Osteoblast (primary cell): ENCODE measurements around the gene MAOB. TPM values are rescaled to one million over a fixed set of nuclear protein-coding genes. Genes with fewer than 3 reads are reported as not detected.

Experiments
- DNase-seq: peaks from one replicate; pipeline ENCODE4 v3.0.0; 2011; ENCODE audit warnings: low spot score, mixed read lengths; ENCODE audit not compliant: insufficient read length; ENCODE audit errors: missing footprints
- H2AFZ ChIP-seq: 2 replicates; pipeline ENCODE4 v1.6.0; 2011; ENCODE audit warnings: mild to moderate bottlenecking, low read length
- H3K27ac ChIP-seq: 2 replicates; pipeline ENCODE4 v1.5.1; 2011; ENCODE audit warnings: mild to moderate bottlenecking, low read depth, low read length, moderate library complexity
- H3K27me3 ChIP-seq: 2 replicates; pipeline ENCODE4 v1.6.0; 2012; ENCODE audit warnings: mild to moderate bottlenecking, control low read depth, inconsistent platforms, low read length, moderate library complexity; ENCODE audit not compliant: insufficient read depth
- H3K36me3 ChIP-seq: 2 replicates; pipeline ENCODE4 v1.5.1; 2011; ENCODE audit warnings: mild to moderate bottlenecking, low read length, control low read depth, moderate library complexity; ENCODE audit not compliant: insufficient read depth
- H3K4me1 ChIP-seq: 2 replicates; pipeline ENCODE4 v1.5.1; 2011; ENCODE audit warnings: mild to moderate bottlenecking, low read length, control low read depth, moderate library complexity; ENCODE audit not compliant: insufficient read depth
- H3K4me2 ChIP-seq: 2 replicates; pipeline ENCODE4 v1.6.0; 2011; ENCODE audit warnings: mild to moderate bottlenecking, low read length; ENCODE audit not compliant: insufficient read depth
- H3K4me3 ChIP-seq: fragments of 200-600 bp; sonication (generic); 3 replicates; pipeline ENCODE4 v1.5.1; 2012; ENCODE audit warnings: mild to moderate bottlenecking, low read length, inconsistent platforms; ENCODE audit not compliant: insufficient read depth
- H3K79me2 ChIP-seq: 2 replicates; pipeline ENCODE4 v1.6.0; 2012; ENCODE audit warnings: mild to moderate bottlenecking, low read length, control low read depth, inconsistent platforms; ENCODE audit not compliant: insufficient read depth
- H3K9me3 ChIP-seq: 2 replicates; pipeline ENCODE4 v1.5.1; 2011; ENCODE audit warnings: low read depth, low read length, control low read depth
- H4K20me1 ChIP-seq: 2 replicates; pipeline ENCODE4 v1.6.0; 2012; ENCODE audit warnings: mild to moderate bottlenecking, low read length, control low read depth; ENCODE audit not compliant: insufficient read depth
- CTCF ChIP-seq: IDR thresholded peaks from 2 replicates; pipeline ENCODE4 v1.5.1; 2011; ENCODE audit warnings: mild to moderate bottlenecking, low read depth, low read length, moderate library complexity; ENCODE audit errors: extremely low read depth
- total RNA-seq: library from RNA; depleted of rRNA; stranded (reverse); fragments of >200 nt; gene quantifications from 2 replicates; pipeline ENCODE4 v1.2.3, GENCODE V29; 2012

Gene MAOB
- total RNA-seq, 1 donor, result 0.72 TPM

GRCh38 chrX:43878906-43879526, 3.2 kb downstream of the MAOB start:
- DNase-seq, result no peak
- H3K4me1 ChIP-seq, result no peaks in the 10 kb centered on the region
- H3K9me3 ChIP-seq, result no peaks in the 10 kb centered on the region
- H3K27ac ChIP-seq, result no peak overlapping the region
- H4K20me1 ChIP-seq, result no peaks in the 10 kb centered on the region
- no peaks in the 10 kb centered on the region for H3K36me3 ChIP-seq
- peaks cover 33% of the 10 kb centered on the region for H3K27me3 ChIP-seq
- H3K4me2 ChIP-seq, result no peak overlapping the region
- no peak overlapping the region for H3K4me3 ChIP-seq
- H3K79me2 ChIP-seq, result no peaks in the 10 kb centered on the region
- no peak for TF ChIP-seq CTCF
- no peak overlapping the region for H2AFZ ChIP-seq

- no peak overlapping the region for H2AFZ ChIP-seq
Observed at GRCh38 chrX:43876680-43877079, 5.6 kb downstream of the MAOB start.

GRCh38 chrX:43870758-43871419, 11.4 kb downstream of the MAOB start:
- Histone ChIP-seq H2AFZ (no peak overlapping the region), H4K20me1 (no peaks in the 10 kb centered on the region), H3K4me2 (no peak overlapping the region), H3K4me1 (no peaks in the 10 kb centered on the region), H3K9me3 (no peaks in the 10 kb centered on the region), H3K79me2 (no peaks in the 10 kb centered on the region), H3K36me3 (no peaks in the 10 kb centered on the region), H3K27ac (no peak overlapping the region), H3K4me3 (no peak overlapping the region), H3K27me3 (peaks cover 20% of the 10 kb centered on the region)
- no peak for TF ChIP-seq CTCF
- no peak for DNase-seq

More at GRCh38 chrX:43876680-43877079, 5.6 kb downstream of the MAOB start:
- Histone ChIP-seq H3K4me3 (no peak overlapping the region), H3K27ac (no peak overlapping the region), H3K27me3 (peaks cover 29% of the 10 kb centered on the region), H3K4me1 (no peaks in the 10 kb centered on the region), H3K79me2 (no peaks in the 10 kb centered on the region), H3K4me2 (no peak overlapping the region), H3K9me3 (no peaks in the 10 kb centered on the region), H4K20me1 (no peaks in the 10 kb centered on the region), H3K36me3 (no peaks in the 10 kb centered on the region)
- TF ChIP-seq CTCF, result no peak
- no peak for DNase-seq

- no peaks in the 10 kb centered on the region for H3K4me1 ChIP-seq
- no peaks in the 10 kb centered on the region for H4K20me1 ChIP-seq
- no peak for TF ChIP-seq CTCF
- no peaks in the 10 kb centered on the region for H3K9me3 ChIP-seq
- H3K27ac ChIP-seq, result no peak overlapping the region
- H3K4me3 ChIP-seq, result no peak overlapping the region
- no peak for DNase-seq
- H3K36me3 ChIP-seq, result no peaks in the 10 kb centered on the region
- peaks cover 15% of the 10 kb centered on the region for H3K27me3 ChIP-seq
- no peak overlapping the region for H2AFZ ChIP-seq
- H3K4me2 ChIP-seq, result no peak overlapping the region
- no peaks in the 10 kb centered on the region for H3K79me2 ChIP-seq
Observed at GRCh38 chrX:43870011-43870410, 12.2 kb downstream of the MAOB start.
